Stomach (tissue), 4 donors: ENCODE data around the gene OPN1SW.

ENCODE experiments used
- POLR2AphosphoS5 ChIP-seq, 3 donors: sonication (generic); formaldehyde crosslinking; IDR thresholded peaks; one replicate each; pipeline ENCODE4 v1.6.1; 2016; ENCODE audit warnings: antibody characterized with exemption in 3 of 3
- TF ChIP-seq, protein P1 (sequence below), 7 experiments: fragments of 450-650 bp in 4 of 7; fragments of 200-600 bp in 3 of 7; sonication (generic) in 3 of 7; IDR thresholded peaks; one replicate each; pipeline ENCODE4 v1.5.1; 2016 to 2019; ENCODE audit warnings: antibody characterized with exemption in 7 of 7, control low read depth in 2 of 7, mild to moderate bottlenecking in 1 of 7

- TF ChIP-seq, protein P1, sequence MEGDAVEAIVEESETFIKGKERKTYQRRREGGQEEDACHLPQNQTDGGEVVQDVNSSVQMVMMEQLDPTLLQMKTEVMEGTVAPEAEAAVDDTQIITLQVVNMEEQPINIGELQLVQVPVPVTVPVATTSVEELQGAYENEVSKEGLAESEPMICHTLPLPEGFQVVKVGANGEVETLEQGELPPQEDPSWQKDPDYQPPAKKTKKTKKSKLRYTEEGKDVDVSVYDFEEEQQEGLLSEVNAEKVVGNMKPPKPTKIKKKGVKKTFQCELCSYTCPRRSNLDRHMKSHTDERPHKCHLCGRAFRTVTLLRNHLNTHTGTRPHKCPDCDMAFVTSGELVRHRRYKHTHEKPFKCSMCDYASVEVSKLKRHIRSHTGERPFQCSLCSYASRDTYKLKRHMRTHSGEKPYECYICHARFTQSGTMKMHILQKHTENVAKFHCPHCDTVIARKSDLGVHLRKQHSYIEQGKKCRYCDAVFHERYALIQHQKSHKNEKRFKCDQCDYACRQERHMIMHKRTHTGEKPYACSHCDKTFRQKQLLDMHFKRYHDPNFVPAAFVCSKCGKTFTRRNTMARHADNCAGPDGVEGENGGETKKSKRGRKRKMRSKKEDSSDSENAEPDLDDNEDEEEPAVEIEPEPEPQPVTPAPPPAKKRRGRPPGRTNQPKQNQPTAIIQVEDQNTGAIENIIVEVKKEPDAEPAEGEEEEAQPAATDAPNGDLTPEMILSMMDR (IDR thresholded peaks at IDR 0.05) = no peak
- TF ChIP-seq POLR2AphosphoS5 (IDR thresholded peaks at IDR 0.05) = no peak
Observed at GRCh38 chr7:128775744-128776474, at the start of gene OPN1SW.
